ENCODE data around the gene SHB. TPM values are rescaled to one million over a fixed set of nuclear protein-coding genes. Genes with fewer than 3 reads are reported as not detected.

The SHB gene
- total and polyA plus RNA-seq, 2 of the 13 experiments (the other 11 are each of a cell fraction or from before 2014, with no cell fraction given): 19.4 to 20.7 TPM

DNA sequence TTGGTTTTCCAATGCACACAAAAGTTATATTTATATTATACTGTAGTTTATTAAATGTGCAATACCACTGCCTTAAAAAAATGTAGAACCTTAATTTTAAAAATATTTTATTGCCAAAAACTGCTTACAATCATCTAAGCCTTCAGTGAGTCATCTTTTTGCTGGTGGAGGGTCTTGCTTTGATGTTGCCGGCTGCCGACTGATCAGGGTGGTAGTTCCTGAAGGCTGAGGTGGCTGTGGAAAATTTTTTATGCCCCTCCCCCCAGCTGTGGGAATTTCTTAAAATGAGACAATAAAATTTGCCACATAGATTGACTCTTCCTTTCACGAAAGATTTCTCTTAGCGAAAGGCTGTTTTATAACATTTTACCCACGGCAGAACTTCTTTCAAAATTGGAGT is 89.2 kb downstream of the SHB start:
- WGBS (ENCODE audit: low lambda C conversion rate): 95% methylated on average over 5 of the region's 5 CpGs
- POLR2A ChIA-PET: no interaction called here

DNA sequence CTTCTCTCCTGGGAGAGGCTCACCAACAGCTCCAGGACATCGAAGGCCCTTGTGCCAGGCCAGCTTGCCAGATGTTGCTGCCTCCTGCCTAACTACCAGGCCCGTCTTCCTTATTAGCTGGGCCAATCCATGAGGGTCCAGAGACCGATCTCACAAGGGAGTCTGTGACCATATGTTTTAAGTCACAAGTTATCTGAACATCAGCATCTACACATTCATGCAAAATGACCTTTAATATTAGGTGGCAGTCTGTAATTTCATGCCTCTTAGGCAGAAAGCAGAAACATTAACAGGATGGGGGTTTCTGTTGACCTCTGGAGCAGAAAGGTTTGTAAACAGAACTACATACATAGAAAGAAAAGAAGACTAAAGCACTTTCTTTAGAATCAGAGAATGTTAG is 90.0 kb downstream of the SHB start:
- Histone ChIP-seq H3K27me3 (ENCODE audit: control insufficient read depth in 1 of 2, insufficient read depth in 2 of 2, low read length in 2 of 2) (no peaks in the 10 kb centered on the region), H3K36me3 (replicated peaks in 1 of 2; ENCODE audit: control insufficient read depth in 1 of 2, insufficient read depth in 2 of 2, low read length in 2 of 2) (peaks cover 24 to 72% of the 10 kb centered on the region in 2 experiments), H3K4me3 (replicated peaks in 1 of 3; ENCODE audit: insufficient read depth in 1 of 3, low read depth in 2 of 3, low read length in 3 of 3) (no peak overlapping the region), H4K20me1 (ENCODE audit: insufficient read depth, low read length) (peaks cover 44% of the 10 kb centered on the region), H3K4me1 (ENCODE audit: insufficient read depth, low read length) (0 out of 2 replicates have a peak, but pooled peaks cover 5% of the 10 kb centered on the region), H3K27ac (ENCODE audit: extremely low read length, insufficient read depth, low read length) (no peak overlapping the region), H3K9me3 (ENCODE audit: low read length) (no peaks in the 10 kb centered on the region), H3K79me2 (ENCODE audit: insufficient read depth, low read length) (peaks cover 14% of the 10 kb centered on the region), H3K4me2 (ENCODE audit: low read depth, low read length) (no peak overlapping the region), H2AFZ (ENCODE audit: low read length) (no peak overlapping the region), H3K9ac (ENCODE audit: insufficient read depth, low read depth, low read length) (no peak overlapping the region)
- TF ChIP-seq CHD2 (IDR thresholded peaks at IDR 0.05; ENCODE audit: low read depth, low read length) (no peak), ZNF780A (CRISPR knock-in tag; IDR thresholded peaks at IDR 0.05) (no peak), ZFP41 (CRISPR knock-in tag; IDR thresholded peaks at IDR 0.05; ENCODE audit: borderline replicate concordance) (no peak), FOXK1 (CRISPR knock-in tag; IDR thresholded peaks at IDR 0.05; ENCODE audit: borderline replicate concordance, low read depth) (no peak), KLF15 (CRISPR knock-in tag; IDR thresholded peaks at IDR 0.05; ENCODE audit: borderline replicate concordance) (no peak), ZSCAN31 (CRISPR knock-in tag; IDR thresholded peaks at IDR 0.05; ENCODE audit: low read depth) (no peak), GABPA (IDR thresholded peaks at IDR 0.05; ENCODE audit: low read depth, low read length) (no peak), GABPA (CRISPR knock-in tag; IDR thresholded peaks at IDR 0.05; ENCODE audit: low read depth) (no peak), ATF7-NPFF (CRISPR knock-in tag; IDR thresholded peaks at IDR 0.05; ENCODE audit: low read depth) (no peak), AHR (CRISPR knock-in tag; IDR thresholded peaks at IDR 0.05) (no peak), SIX4 (CRISPR knock-in tag; IDR thresholded peaks at IDR 0.05) (no peak), RXRB (CRISPR knock-in tag; IDR thresholded peaks at IDR 0.05; ENCODE audit: borderline replicate concordance) (no peak), NFKB2 (CRISPR knock-in tag; IDR thresholded peaks at IDR 0.05; ENCODE audit: borderline replicate concordance) (no peak)
- intact Hi-C loops (cut with micrococcal nuclease; ENCODE audit: unreplicated experiment) (no loop called here), in situ Hi-C loops (cut with HindIII; ENCODE audit: extremely low pct_ligation_motif_present, low pct_unique_long_range_greater_than_20kb) (no loop called here)
- 93% methylated on average over 3 of the region's 3 CpGs for WGBS (ENCODE audit: low lambda C conversion rate)
- no peak for ATAC-seq
- CTCF ChIA-PET (ENCODE audit: low intra/inter-chr PET ratio, low total read pairs): no interaction called here
- no peak for DNase-seq (ENCODE audit: low spot score)
- FAIRE-seq: no peak
- POLR2A ChIA-PET: no interaction called here
- no TSS peak for BruUV-seq (replicated peaks)

More for the DNA sequence above, 89.2 kb downstream of the SHB start:
- Histone ChIP-seq H3K4me2 (ENCODE audit: low read depth, low read length) (no peak overlapping the region), H3K27me3 (ENCODE audit: control insufficient read depth in 1 of 2, insufficient read depth in 2 of 2, low read length in 2 of 2) (no peaks in the 10 kb centered on the region), H3K9me3 (ENCODE audit: low read length) (no peaks in the 10 kb centered on the region), H3K4me1 (ENCODE audit: insufficient read depth, low read length) (0 out of 2 replicates have a peak, but pooled peaks cover 5% of the 10 kb centered on the region), H3K9ac (ENCODE audit: insufficient read depth, low read depth, low read length) (no peak overlapping the region), H3K79me2 (ENCODE audit: insufficient read depth, low read length) (peaks cover 15% of the 10 kb centered on the region), H2AFZ (ENCODE audit: low read length) (no peak overlapping the region), H4K20me1 (ENCODE audit: insufficient read depth, low read length) (peaks cover 39% of the 10 kb centered on the region), H3K27ac (ENCODE audit: extremely low read length, insufficient read depth, low read length) (no peak overlapping the region), H3K36me3 (replicated peaks in 1 of 2; ENCODE audit: control insufficient read depth in 1 of 2, insufficient read depth in 2 of 2, low read length in 2 of 2) (peaks cover 20 to 73% of the 10 kb centered on the region in 2 experiments), H3K4me3 (replicated peaks in 1 of 3; ENCODE audit: insufficient read depth in 1 of 3, low read depth in 2 of 3, low read length in 3 of 3) (no peak overlapping the region)
- TF ChIP-seq, protein P1, sequence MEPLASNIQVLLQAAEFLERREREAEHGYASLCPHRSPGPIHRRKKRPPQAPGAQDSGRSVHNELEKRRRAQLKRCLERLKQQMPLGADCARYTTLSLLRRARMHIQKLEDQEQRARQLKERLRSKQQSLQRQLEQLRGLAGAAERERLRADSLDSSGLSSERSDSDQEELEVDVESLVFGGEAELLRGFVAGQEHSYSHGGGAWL (CRISPR knock-in tag; IDR thresholded peaks at IDR 0.05): no peak
- no peak for TF ChIP-seq ZFYVE20 (CRISPR knock-in tag; IDR thresholded peaks at IDR 0.05; ENCODE audit: borderline replicate concordance, low read depth)
- TF ChIP-seq, protein P2, sequence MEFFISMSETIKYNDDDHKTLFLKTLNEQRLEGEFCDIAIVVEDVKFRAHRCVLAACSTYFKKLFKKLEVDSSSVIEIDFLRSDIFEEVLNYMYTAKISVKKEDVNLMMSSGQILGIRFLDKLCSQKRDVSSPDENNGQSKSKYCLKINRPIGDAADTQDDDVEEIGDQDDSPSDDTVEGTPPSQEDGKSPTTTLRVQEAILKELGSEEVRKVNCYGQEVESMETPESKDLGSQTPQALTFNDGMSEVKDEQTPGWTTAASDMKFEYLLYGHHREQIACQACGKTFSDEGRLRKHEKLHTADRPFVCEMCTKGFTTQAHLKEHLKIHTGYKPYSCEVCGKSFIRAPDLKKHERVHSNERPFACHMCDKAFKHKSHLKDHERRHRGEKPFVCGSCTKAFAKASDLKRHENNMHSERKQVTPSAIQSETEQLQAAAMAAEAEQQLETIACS (CRISPR knock-in tag; IDR thresholded peaks at IDR 0.05): no peak
- TF ChIP-seq RFXANK (CRISPR knock-in tag; IDR thresholded peaks at IDR 0.05): no peak
- TF ChIP-seq REXO4 (CRISPR knock-in tag; IDR thresholded peaks at IDR 0.05; ENCODE audit: borderline replicate concordance): no peak
- no peak for TF ChIP-seq CAMTA2 (CRISPR knock-in tag; IDR thresholded peaks at IDR 0.05; ENCODE audit: borderline replicate concordance)
- DNase-seq (ENCODE audit: low spot score) (no peak), FAIRE-seq (no peak), ATAC-seq (no peak)
- no TSS peak for BruUV-seq (replicated peaks)
- in situ Hi-C loops (cut with HindIII; ENCODE audit: extremely low pct_ligation_motif_present, low pct_unique_long_range_greater_than_20kb) (no loop called here), intact Hi-C loops (cut with micrococcal nuclease; ENCODE audit: unreplicated experiment) (no loop called here)
- CTCF ChIA-PET (ENCODE audit: low intra/inter-chr PET ratio, low total read pairs): no interaction called here

Measured in HepG2 (cell line).